CD8-positive, alpha-beta memory T cell (primary cell): Measurements from ENCODE around the gene SORBS2. TPM values are rescaled to one million over a fixed set of nuclear protein-coding genes. Genes with fewer than 3 reads are reported as not detected.

Experiments used
- CTCF ChIA-PET: fragments of 350-600 bp; sonication (Branson Sonifier 250); formaldehyde crosslinking; loops from one replicate; lab custom pipeline; 2021; ENCODE audit warnings: antibody characterized with exemption; lab: Charles Lee
- POLR2A ChIA-PET: fragments of 350-600 bp; sonication (Branson Sonifier 250); formaldehyde crosslinking; loops from one replicate; lab custom pipeline; 2021; ENCODE audit warnings: antibody characterized with exemption; lab: Charles Lee
- DNase-seq, 5 donors: peaks; one replicate each; pipeline versions ENCODE4 v3.0.0 to v3.0.0-alpha.2; 2020 to 2022; ENCODE audit warnings: mixed read lengths in 1 of 5
- H3K27ac ChIP-seq: one replicate; pipeline ENCODE4 v1.7.0; 2013; ENCODE audit warnings: low read depth, mild to moderate bottlenecking, low read length, moderate library complexity
- H3K27me3 ChIP-seq: 2 replicates; pipeline ENCODE4 v1.7.0; 2013; ENCODE audit warnings: low read length, mild to moderate bottlenecking; ENCODE audit not compliant: insufficient read depth, poor library complexity, severe bottlenecking
- H3K36me3 ChIP-seq: 2 replicates; pipeline ENCODE4 v1.7.0; 2013; ENCODE audit warnings: mild to moderate bottlenecking, low read length, moderate library complexity; ENCODE audit not compliant: insufficient read depth
- H3K4me1 ChIP-seq: 2 replicates; pipeline ENCODE4 v1.7.0; 2013; ENCODE audit warnings: mild to moderate bottlenecking, low read length, moderate library complexity; ENCODE audit not compliant: insufficient read depth
- H3K4me3 ChIP-seq: 2 replicates; pipeline ENCODE4 v1.7.0; 2013; ENCODE audit warnings: mild to moderate bottlenecking, low read length
- H3K9me3 ChIP-seq: 2 replicates; pipeline ENCODE4 v1.7.0; 2013; ENCODE audit warnings: mild to moderate bottlenecking, low read length
- H3K27ac Mint-ChIP-seq, 8 donors: one replicate each; pipeline ENCODE4 v1.8.0; 2020 to 2021; ENCODE audit warnings: mixed read lengths in 8 of 8, mild to moderate bottlenecking in 6 of 8, inconsistent platforms in 3 of 8, moderate library complexity in 3 of 8
- H3K27me3 Mint-ChIP-seq, 2 donors: one replicate each; pipeline ENCODE4 v1.8.0; 2020 to 2021; ENCODE audit warnings: mixed read lengths in 2 of 2, mild to moderate bottlenecking in 1 of 2, moderate library complexity in 1 of 2
- H3K36me3 Mint-ChIP-seq, 3 donors: one replicate each; pipeline ENCODE4 v1.8.0; 2020 to 2021; ENCODE audit warnings: mixed read lengths in 3 of 3, inconsistent platforms in 1 of 3, mild to moderate bottlenecking in 1 of 3
- H3K4me1 Mint-ChIP-seq, 3 donors: one replicate each; pipeline ENCODE4 v1.8.0; 2020 to 2021; ENCODE audit warnings: mixed read lengths in 3 of 3, inconsistent platforms in 1 of 3, mild to moderate bottlenecking in 1 of 3
- H3K4me3 Mint-ChIP-seq, 7 donors: one replicate each; pipeline ENCODE4 v1.8.0; 2020 to 2021; ENCODE audit warnings: mixed read lengths in 7 of 7, mild to moderate bottlenecking in 6 of 7, moderate library complexity in 4 of 7, inconsistent platforms in 2 of 7
- H3K9me3 Mint-ChIP-seq, 5 donors: one replicate each; pipeline ENCODE4 v1.8.0; 2020 to 2022; ENCODE audit warnings: mixed read lengths in 5 of 5, mild to moderate bottlenecking in 3 of 5, moderate library complexity in 2 of 5, inconsistent platforms in 1 of 5
- polyA plus RNA-seq: library from polyadenylated mRNA; unstranded; fragments of 300-500 nt; fragmentation: Illumina TruSeq; gene quantifications from one replicate; pipeline ENCODE4 v1.2.3, GENCODE V29; 2021
- total RNA-seq, 2 experiments: library from RNA; stranded (reverse); gene quantifications; one replicate each; pipeline ENCODE4 v1.2.3, GENCODE V29; 2021

SORBS2 gene
- total and polyA plus RNA-seq, 3 experiments from 2014 or later, result not detected

DNA sequence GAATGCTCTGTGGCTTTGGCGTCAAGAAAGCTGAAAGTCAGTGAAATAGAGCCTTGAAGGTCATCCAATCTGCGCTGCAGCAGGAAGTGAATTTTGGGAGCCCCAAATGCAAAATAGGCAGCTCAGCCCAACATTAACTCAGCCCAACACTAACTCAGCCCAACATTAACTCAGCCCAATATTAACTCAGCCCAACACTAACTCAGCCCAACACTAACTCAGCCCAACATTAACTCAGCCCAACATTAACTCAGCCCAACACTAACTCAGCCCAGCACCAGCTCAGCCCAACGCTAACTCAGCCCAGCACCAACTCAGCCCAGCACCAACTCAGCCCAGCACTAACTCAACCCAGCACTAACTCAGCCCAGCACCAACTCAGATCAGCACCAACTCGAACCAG, 71.5 kb downstream of the SORBS2 start:
- Mint-ChIP-seq H3K9me3 (peaks cover 0 to 6% (median 0%) of the 10 kb centered on the region in 5 donors), H3K36me3 (no peaks in the 10 kb centered on the region), H3K4me1 (no peaks in the 10 kb centered on the region), H3K27ac (no peak overlapping the region), H3K27me3 (peaks cover 4 to 5% of the 10 kb centered on the region in 2 donors), H3K4me3 (no peak overlapping the region)
- Histone ChIP-seq H3K27ac (no peak overlapping the region), H3K4me3 (no peak overlapping the region), H3K9me3 (no peaks in the 10 kb centered on the region), H3K36me3 (no peaks in the 10 kb centered on the region), H3K27me3 (no peaks in the 10 kb centered on the region), H3K4me1 (no peaks in the 10 kb centered on the region)
- POLR2A ChIA-PET, result no interaction called here
- no peak for DNase-seq
- CTCF ChIA-PET, result no interaction called here

DNA sequence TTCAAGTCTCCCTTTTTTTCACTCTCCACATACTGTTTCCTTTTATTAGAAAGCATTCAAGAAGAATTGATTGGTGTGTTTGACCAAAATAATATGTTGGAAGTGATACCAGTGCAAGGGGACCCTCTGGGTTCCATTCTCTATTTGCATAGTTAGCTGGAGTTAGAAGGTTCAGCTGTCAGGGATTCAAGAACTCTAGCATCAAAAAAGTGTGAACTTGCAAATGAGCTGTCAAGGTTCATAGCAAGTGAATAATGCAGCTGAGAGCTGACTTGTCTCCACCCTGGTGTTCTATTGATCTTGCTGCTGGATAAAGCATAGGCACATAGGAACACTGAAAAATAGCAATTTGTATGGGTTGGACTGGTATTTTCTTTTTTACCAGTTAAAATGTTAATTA, 73.2 kb downstream of the SORBS2 start:
- Mint-ChIP-seq H3K36me3 (no peaks in the 10 kb centered on the region), H3K27me3 (peaks cover 4 to 13% of the 10 kb centered on the region in 2 donors), H3K9me3 (peaks cover 0 to 5% (median 0%) of the 10 kb centered on the region in 5 donors), H3K4me1 (no peaks in the 10 kb centered on the region), H3K27ac (no peak overlapping the region), H3K4me3 (no peak overlapping the region)
- H3K27ac ChIP-seq, result no peak overlapping the region
- DNase-seq, result no peak
- CTCF ChIA-PET, result no interaction called here
- H3K27me3 ChIP-seq, result no peaks in the 10 kb centered on the region
- H3K36me3 ChIP-seq, result no peaks in the 10 kb centered on the region
- POLR2A ChIA-PET, result no interaction called here
- no peaks in the 10 kb centered on the region for H3K4me1 ChIP-seq
- no peak overlapping the region for H3K4me3 ChIP-seq
- H3K9me3 ChIP-seq, result no peaks in the 10 kb centered on the region

DNA sequence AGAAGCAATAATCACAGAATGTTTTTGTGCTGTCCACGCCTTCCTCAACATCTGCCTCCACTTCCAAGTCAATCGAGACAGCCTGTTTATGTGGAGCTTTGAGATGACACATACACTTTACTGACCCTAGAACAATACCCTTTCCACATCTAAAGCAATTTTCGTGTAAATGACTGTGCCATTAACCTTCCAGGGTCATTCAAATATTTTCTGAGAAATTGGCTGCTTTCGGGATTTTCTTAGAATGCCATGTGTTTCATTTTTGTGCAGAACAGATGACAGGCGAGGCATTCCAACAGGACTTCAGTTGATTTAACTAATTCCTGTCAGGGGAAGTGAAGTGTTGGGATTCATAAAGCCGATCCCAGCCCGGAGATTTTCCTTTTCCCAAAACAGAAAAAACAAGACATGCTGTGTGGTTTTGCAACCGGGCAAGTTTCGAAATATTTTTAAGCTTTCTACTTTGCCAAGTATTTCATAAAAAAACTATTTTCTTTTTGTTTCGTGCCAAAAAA, 73.9 kb downstream of the SORBS2 start:
- ChIA-PET POLR2A (no interaction called here), CTCF (no interaction called here)
- H3K9me3 ChIP-seq, result no peaks in the 10 kb centered on the region
- DNase-seq, result no peak
- Mint-ChIP-seq H3K9me3 (peaks cover 0 to 9% (median 0%) of the 10 kb centered on the region in 5 donors), H3K4me3 (no peak overlapping the region), H3K27ac (no peak overlapping the region), H3K36me3 (no peaks in the 10 kb centered on the region), H3K4me1 (no peaks in the 10 kb centered on the region), H3K27me3 (peaks cover 4 to 16% of the 10 kb centered on the region in 2 donors)
- H3K4me3 ChIP-seq, result no peak overlapping the region
- H3K27me3 ChIP-seq, result no peaks in the 10 kb centered on the region
- H3K36me3 ChIP-seq, result no peaks in the 10 kb centered on the region
- no peak overlapping the region for H3K27ac ChIP-seq
- no peaks in the 10 kb centered on the region for H3K4me1 ChIP-seq

DNA sequence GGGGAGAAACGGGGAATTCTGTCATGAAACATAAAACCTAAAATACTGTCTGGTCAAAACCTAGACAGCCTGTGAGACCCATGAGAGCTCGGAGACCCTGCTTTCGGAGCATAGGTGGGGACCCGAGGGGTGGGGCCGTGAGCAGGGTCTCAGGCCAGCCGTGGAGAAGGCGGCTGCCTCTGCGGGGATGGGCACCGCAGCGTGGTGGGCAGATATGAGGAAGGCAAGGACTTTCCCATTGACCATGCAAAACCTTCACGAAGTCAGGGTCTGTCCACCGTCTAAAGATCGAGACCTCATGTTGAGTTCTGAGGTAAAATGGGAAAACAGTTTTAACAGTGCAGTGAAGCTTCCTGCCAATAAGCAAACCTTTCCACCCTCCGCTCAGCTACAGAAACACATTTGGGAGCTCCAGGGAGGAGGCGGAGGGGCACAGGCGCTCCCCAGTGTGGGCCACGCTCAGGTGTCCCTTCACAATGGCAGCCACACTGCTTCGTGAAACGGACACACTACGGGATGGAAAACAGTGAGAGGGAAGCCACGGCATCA, 74.4 kb downstream of the SORBS2 start:
- Mint-ChIP-seq H3K4me1 (no peaks in the 10 kb centered on the region), H3K4me3 (no peak overlapping the region), H3K27me3 (peaks cover 4 to 21% of the 10 kb centered on the region in 2 donors), H3K27ac (no peak overlapping the region), H3K36me3 (no peaks in the 10 kb centered on the region), H3K9me3 (peaks cover 0 to 11% (median 0%) of the 10 kb centered on the region in 5 donors)
- ChIA-PET CTCF (no interaction called here), POLR2A (no interaction called here)
- H3K27me3 ChIP-seq, result no peaks in the 10 kb centered on the region
- no peak for DNase-seq
- H3K36me3 ChIP-seq, result no peaks in the 10 kb centered on the region
- no peak overlapping the region for H3K27ac ChIP-seq
- no peak overlapping the region for H3K4me3 ChIP-seq
- no peaks in the 10 kb centered on the region for H3K9me3 ChIP-seq
- no peaks in the 10 kb centered on the region for H3K4me1 ChIP-seq

DNA sequence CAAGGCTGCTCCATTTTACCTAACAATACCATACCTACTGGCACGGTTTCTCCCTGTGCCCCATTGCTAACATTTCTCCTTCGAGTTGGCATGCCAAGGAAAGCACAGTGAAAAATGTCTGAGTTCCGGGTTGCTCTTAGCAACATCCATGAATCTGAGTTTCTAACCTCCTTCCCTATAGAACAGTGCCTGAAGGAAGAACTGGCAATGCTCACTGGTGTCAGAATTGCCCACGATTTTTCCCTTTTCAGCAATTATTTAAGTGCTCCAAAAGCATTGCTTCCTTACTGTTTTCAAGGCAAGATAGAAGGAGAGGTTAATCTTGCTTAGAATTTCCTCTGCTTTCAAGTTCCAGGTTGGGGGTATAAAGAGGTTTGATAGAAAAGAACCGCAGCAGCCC, 75.1 kb downstream of the SORBS2 start:
- Histone ChIP-seq H3K4me1 (no peaks in the 10 kb centered on the region), H3K27me3 (no peaks in the 10 kb centered on the region), H3K9me3 (no peaks in the 10 kb centered on the region), H3K27ac (no peak overlapping the region), H3K36me3 (no peaks in the 10 kb centered on the region), H3K4me3 (no peak overlapping the region)
- Mint-ChIP-seq H3K27ac (no peak overlapping the region), H3K27me3 (peaks cover 5 to 24% of the 10 kb centered on the region in 2 donors), H3K9me3 (peaks cover 0 to 11% (median 0%) of the 10 kb centered on the region in 5 donors), H3K4me1 (no peaks in the 10 kb centered on the region), H3K36me3 (no peaks in the 10 kb centered on the region), H3K4me3 (no peak overlapping the region)
- no peak for DNase-seq
- ChIA-PET POLR2A (no interaction called here), CTCF (no interaction called here)

DNA sequence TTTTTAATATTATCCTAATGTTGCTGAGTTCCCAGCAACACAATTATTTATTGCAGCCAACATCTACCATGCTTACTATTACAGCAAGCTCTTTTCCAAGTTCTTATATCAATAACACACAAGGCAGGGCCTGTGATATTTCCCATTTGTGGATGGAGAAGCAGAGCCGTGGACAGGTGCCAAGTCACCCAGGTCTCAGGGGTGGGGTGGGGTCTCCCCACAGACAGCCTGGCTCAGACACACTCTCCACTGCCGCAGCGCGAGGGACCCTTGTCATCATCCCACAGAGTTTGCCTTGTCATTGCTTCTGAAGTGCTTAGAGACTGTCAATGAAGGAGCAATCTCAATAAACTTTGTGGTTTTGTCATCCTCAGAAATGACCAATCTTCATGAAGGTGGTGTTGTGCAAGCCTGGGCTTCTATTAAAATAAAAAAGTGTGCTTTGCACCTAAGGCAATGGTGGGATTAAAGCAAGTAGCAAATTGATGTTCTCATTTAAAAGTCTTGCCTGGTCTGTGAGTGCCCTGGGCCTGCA, 76.1 kb downstream of the SORBS2 start:
- H3K36me3 Mint-ChIP-seq, result no peaks in the 10 kb centered on the region
- H3K27ac ChIP-seq, result no peak overlapping the region
- peaks cover 0 to 11% (median 0%) of the 10 kb centered on the region in 5 donors for H3K9me3 Mint-ChIP-seq
- no peaks in the 10 kb centered on the region for H3K4me1 ChIP-seq
- DNase-seq, result no peak
- no peaks in the 10 kb centered on the region for H3K27me3 ChIP-seq
- POLR2A ChIA-PET, result no interaction called here
- H3K4me1 Mint-ChIP-seq, result no peaks in the 10 kb centered on the region
- no peak overlapping the region for H3K27ac Mint-ChIP-seq
- CTCF ChIA-PET, result no interaction called here
- H3K36me3 ChIP-seq, result no peaks in the 10 kb centered on the region
- no peak overlapping the region for H3K4me3 ChIP-seq
- peaks cover 6 to 25% of the 10 kb centered on the region in 2 donors for H3K27me3 Mint-ChIP-seq
- no peaks in the 10 kb centered on the region for H3K9me3 ChIP-seq
- no peak overlapping the region for H3K4me3 Mint-ChIP-seq

DNA sequence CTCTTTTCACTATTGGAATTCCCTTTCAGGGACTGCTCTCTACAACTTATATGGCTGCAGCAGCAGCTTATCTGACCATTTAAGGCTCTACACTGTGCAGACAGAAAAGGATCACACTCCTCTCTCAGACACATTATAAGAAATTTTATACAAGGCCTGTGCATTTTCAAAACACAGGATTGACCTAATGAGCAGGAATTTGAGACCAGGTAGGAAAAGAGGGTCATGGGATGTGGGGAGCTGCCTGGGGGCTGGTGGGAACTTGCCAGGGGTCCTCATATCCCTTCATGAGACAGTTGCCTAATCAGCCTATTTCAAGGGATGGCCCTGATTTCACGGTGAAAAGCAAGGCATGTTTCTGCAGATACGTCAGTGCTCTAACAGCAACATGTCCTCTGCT, 77.1 kb downstream of the SORBS2 start:
- H3K27ac ChIP-seq, result no peak overlapping the region
- no peaks in the 10 kb centered on the region for H3K27me3 ChIP-seq
- POLR2A ChIA-PET, result no interaction called here
- H3K4me1 ChIP-seq, result no peaks in the 10 kb centered on the region
- no peaks in the 10 kb centered on the region for H3K36me3 ChIP-seq
- Mint-ChIP-seq H3K9me3 (peaks cover 0 to 9% (median 0%) of the 10 kb centered on the region in 5 donors), H3K36me3 (no peaks in the 10 kb centered on the region), H3K27ac (no peak overlapping the region), H3K27me3 (peaks cover 4 to 25% of the 10 kb centered on the region in 2 donors), H3K4me3 (no peak overlapping the region), H3K4me1 (no peaks in the 10 kb centered on the region)
- no peaks in the 10 kb centered on the region for H3K9me3 ChIP-seq
- H3K4me3 ChIP-seq, result no peak overlapping the region
- no peak for DNase-seq
- CTCF ChIA-PET, result no interaction called here

DNA sequence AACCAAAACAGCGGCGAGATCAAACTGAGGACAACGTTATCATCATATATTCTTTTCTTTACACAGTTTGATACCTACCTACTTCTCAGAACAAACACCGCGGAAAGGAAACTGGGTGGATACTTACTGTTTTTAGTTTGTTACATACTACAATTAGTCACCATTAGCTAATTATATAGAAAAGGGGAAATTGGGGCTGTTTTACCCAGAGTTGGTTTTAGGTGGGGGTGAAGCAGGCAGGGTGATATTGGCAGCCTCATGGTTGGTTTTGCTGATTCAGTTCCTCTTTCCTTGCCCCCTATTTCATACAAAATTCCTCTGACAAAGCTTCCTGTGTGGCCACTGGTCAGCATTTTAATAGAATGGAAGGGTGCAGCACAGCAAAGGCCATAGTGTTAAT, 77.8 kb downstream of the SORBS2 start:
- POLR2A ChIA-PET, result no interaction called here
- Histone ChIP-seq H3K27ac (no peak overlapping the region), H3K27me3 (no peaks in the 10 kb centered on the region), H3K4me3 (no peak overlapping the region), H3K36me3 (no peaks in the 10 kb centered on the region), H3K4me1 (no peaks in the 10 kb centered on the region), H3K9me3 (no peaks in the 10 kb centered on the region)
- Mint-ChIP-seq H3K4me3 (no peak overlapping the region), H3K27ac (no peak overlapping the region), H3K9me3 (peaks cover 0 to 9% (median 0%) of the 10 kb centered on the region in 5 donors), H3K27me3 (peaks cover 4 to 25% of the 10 kb centered on the region in 2 donors), H3K4me1 (no peaks in the 10 kb centered on the region), H3K36me3 (no peaks in the 10 kb centered on the region)
- DNase-seq, result no peak
- CTCF ChIA-PET, result no interaction called here
